Endodermal cell (in vitro differentiated cells): ENCODE data around the gene TBX18. TPM values are rescaled to one million over a fixed set of nuclear protein-coding genes. Genes with fewer than 3 reads are reported as not detected.

Experiments used
- DNase-seq: peaks from one replicate; pipeline ENCODE4 v3.0.0-alpha.2; 2017
- H3K27ac ChIP-seq: 2 replicates; pipeline ENCODE4 v1.5.1; 2013; ENCODE audit warnings: mild to moderate bottlenecking, low read depth, low read length, moderate library complexity
- H3K27me3 ChIP-seq: 2 replicates; pipeline ENCODE4 v1.6.1; 2013; ENCODE audit warnings: mild to moderate bottlenecking, low read length, moderate library complexity; ENCODE audit not compliant: insufficient read depth, control insufficient read depth, poor library complexity, severe bottlenecking
- H3K36me3 ChIP-seq: 2 replicates; pipeline ENCODE4 v1.7.0; 2013; ENCODE audit warnings: mild to moderate bottlenecking, low read length, moderate library complexity; ENCODE audit not compliant: control insufficient read depth, insufficient read depth
- H3K4me1 ChIP-seq: one replicate; pipeline ENCODE4 v1.7.0; 2013; ENCODE audit warnings: low read length; ENCODE audit not compliant: control insufficient read depth, insufficient read depth
- H3K4me3 ChIP-seq: 2 replicates; pipeline ENCODE4 v1.5.1; 2013; ENCODE audit warnings: mild to moderate bottlenecking, low read length, moderate library complexity
- H3K9ac ChIP-seq: 2 replicates; pipeline ENCODE4 v1.6.1; 2013; ENCODE audit warnings: mild to moderate bottlenecking, low read length, moderate library complexity; ENCODE audit not compliant: poor library complexity, severe bottlenecking; ENCODE audit errors: extremely low read depth
- H3K9me3 ChIP-seq: 2 replicates; pipeline ENCODE4 v1.6.1; 2013; ENCODE audit warnings: mild to moderate bottlenecking, low read length, moderate library complexity; ENCODE audit not compliant: control insufficient read depth
- H3K27ac Mint-ChIP-seq: 2 replicates; pipeline ENCODE4 v1.8.0; 2020; ENCODE audit warnings: mixed read lengths
- H3K27me3 Mint-ChIP-seq: 2 replicates; pipeline ENCODE4 v1.8.0; 2021; ENCODE audit warnings: mild to moderate bottlenecking, mixed read lengths; ENCODE audit not compliant: insufficient read depth
- H3K36me3 Mint-ChIP-seq: 2 replicates; pipeline ENCODE4 v1.8.0; 2020; ENCODE audit warnings: low read depth, mixed read lengths
- H3K4me1 Mint-ChIP-seq: 2 replicates; pipeline ENCODE4 v1.8.0; 2020; ENCODE audit warnings: mixed read lengths
- H3K4me3 Mint-ChIP-seq: 2 replicates; pipeline ENCODE4 v1.8.0; 2020; ENCODE audit warnings: mild to moderate bottlenecking, moderate library complexity, mixed read lengths
- H3K9me3 Mint-ChIP-seq: 2 replicates; pipeline ENCODE4 v1.8.0; 2020; ENCODE audit warnings: mild to moderate bottlenecking, mixed read lengths
- CTCF ChIP-seq: fragments of 200-600 bp; sonication (generic); conservative IDR thresholded peaks from 2 replicates; pipeline ENCODE4 v1.5.0; 2021; ENCODE audit warnings: antibody characterized with exemption, mild to moderate bottlenecking
- WGBS, 2 experiments: methylation state at CpG; one replicate each; pipeline versions ENCODE4 v1.1.5 to v1.1.7; 2013; ENCODE audit warnings: missing lambda C conversion rate in 2 of 2, mixed read lengths in 1 of 2; ENCODE audit not compliant: insufficient coverage in 1 of 2, insufficient read length in 1 of 2; 5-methylcytosine and 5-hydroxymethylcytosine counted together
- total RNA-seq, 2 donors: library from RNA; stranded (reverse); fragmentation: NEBNext Ultra II Directional in 1 of 2; extraction: Animal tissue kit (Norgen Biotek cat#: 25700) in 1 of 2; gene quantifications; 2 replicates in 1 of 2; 3 replicates in 1 of 2; pipeline ENCODE4 v1.2.1, GENCODE V29; 2021

TBX18 gene
- total RNA-seq, 2 donors from 2014 or later: 1.3 to 2.3 TPM

- no peak overlapping the region for H3K4me3 ChIP-seq
- H3K36me3 ChIP-seq: no peaks in the 10 kb centered on the region
- H3K27ac ChIP-seq: no peak overlapping the region
- no peaks in the 10 kb centered on the region for H3K27me3 Mint-ChIP-seq
- H3K9ac ChIP-seq: no peak overlapping the region
- H3K9me3 ChIP-seq: no peaks in the 10 kb centered on the region
- WGBS, 2 experiments: 51% methylated on average over 5 of the region's 5 CpGs; no CpG with 5 or more reads in 1 of the 2 experiments
- H3K4me3 Mint-ChIP-seq: peak overlapping the region; percentile 10
- no peak for TF ChIP-seq CTCF
- peaks cover 3% of the 10 kb centered on the region for H3K4me1 ChIP-seq
- H3K27ac Mint-ChIP-seq: peak overlapping the region; percentile 79
- H3K9me3 Mint-ChIP-seq: no peaks in the 10 kb centered on the region
- peaks cover 21% of the 10 kb centered on the region for H3K4me1 Mint-ChIP-seq
- no peak for DNase-seq
- no peaks in the 10 kb centered on the region for H3K27me3 ChIP-seq
- no peaks in the 10 kb centered on the region for H3K36me3 Mint-ChIP-seq
Observed at GRCh38 chr6:84718038-84718955, 46.1 kb downstream of the TBX18 start.

- H3K4me1 ChIP-seq: no peaks in the 10 kb centered on the region
- 80 to 88% methylated on average over 1 of the region's 1 CpG for WGBS, 2 experiments
- H3K9ac ChIP-seq: no peak overlapping the region
- DNase-seq: no peak
- H3K27ac ChIP-seq: no peak overlapping the region
- H3K36me3 Mint-ChIP-seq: no peaks in the 10 kb centered on the region
- H3K4me3 Mint-ChIP-seq: no peak overlapping the region
- no peaks in the 10 kb centered on the region for H3K9me3 ChIP-seq
- no peaks in the 10 kb centered on the region for H3K4me1 Mint-ChIP-seq
- H3K27ac Mint-ChIP-seq: no peak overlapping the region
- no peak for TF ChIP-seq CTCF
- H3K27me3 ChIP-seq: no peaks in the 10 kb centered on the region
- no peaks in the 10 kb centered on the region for H3K36me3 ChIP-seq
- H3K4me3 ChIP-seq: no peak overlapping the region
- H3K27me3 Mint-ChIP-seq: no peaks in the 10 kb centered on the region
- peaks cover 9% of the 10 kb centered on the region for H3K9me3 Mint-ChIP-seq
Observed at GRCh38 chr6:84709121-84709520, 55.3 kb downstream of the TBX18 start.

GRCh38 chr6:84707171-84707570 is 57.2 kb downstream of the TBX18 start:
- no peak for DNase-seq
- H3K27ac Mint-ChIP-seq: no peak overlapping the region
- no peaks in the 10 kb centered on the region for H3K27me3 ChIP-seq

More at GRCh38 chr6:84707171-84707570, 57.2 kb downstream of the TBX18 start:
- Histone ChIP-seq H3K9me3 (no peaks in the 10 kb centered on the region), H3K27ac (no peak overlapping the region), H3K36me3 (no peaks in the 10 kb centered on the region), H3K9ac (no peak overlapping the region), H3K4me1 (no peaks in the 10 kb centered on the region), H3K4me3 (no peak overlapping the region)
- Mint-ChIP-seq H3K4me3 (no peak overlapping the region), H3K27me3 (peaks cover 2% of the 10 kb centered on the region), H3K4me1 (no peaks in the 10 kb centered on the region), H3K36me3 (no peaks in the 10 kb centered on the region), H3K9me3 (peaks cover 20% of the 10 kb centered on the region)
- WGBS, 2 experiments: 77 to 86% methylated on average over 3 of the region's 3 CpGs
- no peak for TF ChIP-seq CTCF
